Subcutaneous abdominal adipose tissue (tissue), 5 donors: ENCODE measurements around the gene C22orf42.

Source experiments
- H3K27ac ChIP-seq: one replicate; pipeline ENCODE4 v1.7.0; 2013; ENCODE audit warnings: low read depth, mild to moderate bottlenecking, inconsistent platforms, low read length, moderate library complexity
- H3K27me3 ChIP-seq, 5 donors: one replicate each; pipeline ENCODE4 v1.7.0; 2013; ENCODE audit warnings: low read length in 5 of 5, inconsistent platforms in 1 of 5; ENCODE audit not compliant: control insufficient read depth in 5 of 5, insufficient read depth in 4 of 5
- H3K36me3 ChIP-seq, 5 donors: one replicate each; pipeline ENCODE4 v1.7.0; 2013; ENCODE audit warnings: low read length in 5 of 5; ENCODE audit not compliant: control insufficient read depth in 5 of 5, insufficient read depth in 5 of 5
- H3K4me1 ChIP-seq, 5 donors: one replicate each; pipeline ENCODE4 v1.7.0; 2013; ENCODE audit warnings: low read length in 5 of 5, mild to moderate bottlenecking in 3 of 5, moderate library complexity in 1 of 5; ENCODE audit not compliant: control insufficient read depth in 5 of 5, insufficient read depth in 5 of 5
- H3K4me3 ChIP-seq, 5 donors: one replicate each; pipeline ENCODE4 v1.7.0; 2013; ENCODE audit warnings: low read length in 5 of 5, low read depth in 1 of 5
- H3K9ac ChIP-seq, 5 donors: one replicate each; pipeline ENCODE4 v1.7.0; 2013; ENCODE audit warnings: low read length in 5 of 5, mild to moderate bottlenecking in 4 of 5, moderate library complexity in 3 of 5
- H3K9me3 ChIP-seq, 5 donors: one replicate each; pipeline ENCODE4 v1.7.0; 2013; ENCODE audit warnings: low read length in 5 of 5; ENCODE audit not compliant: control insufficient read depth in 5 of 5
- donor health status: healthy.
- donor health status: healthy.
- donor health status: healthy.
- donor health status: healthy.
- donor health status: healthy.

Gene C22orf42

GRCh38 chr22:32158712-32159533, at the start of gene C22orf42:
Gene C22orf42, minus strand, starts transcription at chr22:32159303. Its CDS starts 88 bp downstream, at chr22:32159215.
- no peaks in the 10 kb centered on the region for H3K9me3 ChIP-seq
- H3K4me3 ChIP-seq, result no peak within 1 kb of the TSS
- H3K27me3 ChIP-seq, result peaks cover 3 to 7% (median 5%) of the 10 kb centered on the region in 5 donors
- H3K4me1 ChIP-seq, result no peaks in the 10 kb centered on the region
- H3K9ac ChIP-seq, result no peak within 1 kb of the TSS
- H3K27ac ChIP-seq, result no peak within 1 kb of the TSS
- H3K36me3 ChIP-seq, result no peaks in the 10 kb centered on the region

- no peaks in the 10 kb centered on the region for H3K9me3 ChIP-seq
- no peak overlapping the region for H3K4me3 ChIP-seq
- H3K4me1 ChIP-seq, result peaks cover 0 to 12% (median 6%) of the 10 kb centered on the region in 5 donors
- no peak overlapping the region for H3K27ac ChIP-seq
- no peaks in the 10 kb centered on the region for H3K36me3 ChIP-seq
- no peak overlapping the region for H3K9ac ChIP-seq
- H3K27me3 ChIP-seq, result peaks cover 3 to 25% (median 17%) of the 10 kb centered on the region in 5 donors
Observed at GRCh38 chr22:32208681-32209080, 49.6 kb upstream of the C22orf42 start.

- Histone ChIP-seq H3K27ac (no peak overlapping the region), H3K36me3 (no peaks in the 10 kb centered on the region), H3K4me1 (peaks cover 2 to 17% (median 7%) of the 10 kb centered on the region in 5 donors), H3K9me3 (no peaks in the 10 kb centered on the region), H3K27me3 (peaks cover 10 to 31% (median 24%) of the 10 kb centered on the region in 5 donors), H3K4me3 (no peak overlapping the region), H3K9ac (no peak overlapping the region)
Observed at GRCh38 chr22:32207971-32208480, 48.9 kb upstream of the C22orf42 start.

- H3K27me3 ChIP-seq, result peaks cover 17 to 37% (median 26%) of the 10 kb centered on the region in 5 donors
- no peak overlapping the region for H3K27ac ChIP-seq
Observed at GRCh38 chr22:32206774-32207758, 48.0 kb upstream of the C22orf42 start.

GRCh38 chr22:32205974-32206773, 47.1 kb upstream of the C22orf42 start:
- no peak overlapping the region for H3K27ac ChIP-seq
- no peaks in the 10 kb centered on the region for H3K36me3 ChIP-seq
- H3K4me1 ChIP-seq, result peaks cover 0 to 23% (median 14%) of the 10 kb centered on the region in 5 donors
- peaks cover 18 to 39% (median 26%) of the 10 kb centered on the region in 5 donors for H3K27me3 ChIP-seq
- no peaks in the 10 kb centered on the region for H3K9me3 ChIP-seq
- H3K9ac ChIP-seq, result no peak overlapping the region
- H3K4me3 ChIP-seq, result no peak overlapping the region

More at GRCh38 chr22:32206774-32207758, 48.0 kb upstream of the C22orf42 start:
- Histone ChIP-seq H3K36me3 (no peaks in the 10 kb centered on the region), H3K4me3 (no peak overlapping the region), H3K9me3 (no peaks in the 10 kb centered on the region), H3K4me1 (peaks cover 0 to 25% (median 14%) of the 10 kb centered on the region in 5 donors), H3K9ac (no peak overlapping the region)

GRCh38 chr22:32204856-32205722, 46.0 kb upstream of the C22orf42 start, which contains the start of gene RFPL2:
Gene RFPL2, minus strand, starts transcription at chr22:32205073. Its CDS starts 2,622 bp downstream, at chr22:32202451.
- Histone ChIP-seq H3K9ac (no peak within 1 kb of the TSS), H3K9me3 (no peaks in the 10 kb centered on the region), H3K27me3 (peaks cover 18 to 39% (median 26%) of the 10 kb centered on the region in 5 donors), H3K27ac (no peak within 1 kb of the TSS), H3K4me1 (peaks cover 0 to 18% (median 14%) of the 10 kb centered on the region in 5 donors), H3K4me3 (no peak within 1 kb of the TSS), H3K36me3 (no peaks in the 10 kb centered on the region)

GRCh38 chr22:32204040-32204855, 45.1 kb upstream of the C22orf42 start:
- Histone ChIP-seq H3K27me3 (peaks cover 20 to 39% (median 27%) of the 10 kb centered on the region in 5 donors), H3K36me3 (no peaks in the 10 kb centered on the region), H3K4me1 (peaks cover 0 to 18% (median 14%) of the 10 kb centered on the region in 5 donors), H3K9me3 (no peaks in the 10 kb centered on the region), H3K4me3 (no peak overlapping the region), H3K9ac (no peak overlapping the region), H3K27ac (no peak overlapping the region)
